ENCODE measurements around the gene VSIG8. TPM values are rescaled to one million over a fixed set of nuclear protein-coding genes. Genes with fewer than 3 reads are reported as not detected.

VSIG8 gene
- total and polyA plus RNA-seq, 2 of the 4 experiments (the other 2 are of a cell fraction): not detected

GRCh38 chr1:159827102-159827490 is 35.4 kb downstream of the VSIG8 start:
- Histone ChIP-seq H3K4ac (ENCODE audit: low read depth, low read length) (no peak overlapping the region), H2BK15ac (ENCODE audit: low read depth, low read length) (no peak overlapping the region), H3K4me3 (ENCODE audit: insufficient read depth, low read depth, low read length) (no peak overlapping the region), H3K36me3 (ENCODE audit: control insufficient read depth, insufficient read depth, low read length) (no peaks in the 10 kb centered on the region), H4K5ac (ENCODE audit: low read depth, low read length) (no peak overlapping the region), H2AFZ (replicated peaks; ENCODE audit: low read length, poor library complexity) (no peak overlapping the region), H2AK9ac (replicated peaks; ENCODE audit: low read depth, low read length, poor library complexity) (no peak overlapping the region), H2BK20ac (ENCODE audit: low read depth, low read length) (no peak overlapping the region), H3K4me1 (ENCODE audit: control insufficient read depth, insufficient read depth, low read length) (peaks cover 2% of the 10 kb centered on the region), H3K14ac (replicated peaks; ENCODE audit: low read depth, low read length) (no peak overlapping the region), H3K27me3 (ENCODE audit: control insufficient read depth, insufficient read depth, low read length) (peaks cover 16% of the 10 kb centered on the region), H4K20me1 (ENCODE audit: insufficient read depth, low read length) (no peaks in the 10 kb centered on the region), H2BK5ac (ENCODE audit: low read depth, low read length, poor library complexity, severe bottlenecking) (no peak overlapping the region), H2BK120ac (ENCODE audit: low read depth, low read length) (no peak overlapping the region), H3K9me3 (ENCODE audit: control insufficient read depth, insufficient read depth, low read length) (no peaks in the 10 kb centered on the region), H3K23ac (ENCODE audit: low read depth, low read length) (no peak overlapping the region), H3K56ac (ENCODE audit: extremely low read depth, insufficient read depth, low read length) (no peak overlapping the region), H4K8ac (ENCODE audit: low read depth in 2 of 2, low read length in 2 of 2) (no peak overlapping the region), H3K27ac (ENCODE audit: insufficient read depth, low read length) (no peak overlapping the region), H2AK5ac (ENCODE audit: low read depth, low read length) (no peak overlapping the region), H3K9me1 (ENCODE audit: insufficient read depth, low read length) (0 out of 2 replicates have a peak, but pooled peaks cover 3% of the 10 kb centered on the region), H3K4me2 (ENCODE audit: low read depth, low read length) (no peak overlapping the region), H3K79me1 (ENCODE audit: low read depth in 1 of 2, low read length in 2 of 2) (no peaks in the 10 kb centered on the region), H3K9ac (ENCODE audit: low read depth, low read length) (no peak overlapping the region), H3K18ac (ENCODE audit: low read depth, low read length) (no peak overlapping the region), H4K91ac (ENCODE audit: insufficient read depth, low read depth, low read length) (no peak overlapping the region)
- no peak for ATAC-seq (ENCODE audit: low read depth)
- intact Hi-C loops (cut with micrococcal nuclease) (no loop called here), in situ Hi-C loops (cut with MboI; ENCODE audit: low sequenced_read_pairs) (no loop called here), dilution Hi-C loops (cut with HindIII; ENCODE audit: low sequenced_read_pairs, unreplicated experiment) (no loop called here)
- no TSS peak for BruUV-seq (replicated peaks)
- WGBS, 2 experiments (ENCODE audit: extremely low coverage in 2 of 2, insufficient read length in 1 of 2): 80% methylated on average over 2 of the region's 6 CpGs; no CpG with 5 or more reads in 1 of the 2 experiments
- TF ChIP-seq RCOR1 (IDR thresholded peaks at IDR 0.05; ENCODE audit: insufficient replicate concordance, low read length): no peak
- TF ChIP-seq MXI1 (IDR thresholded peaks at IDR 0.05; ENCODE audit: borderline replicate concordance, low read depth, low read length): no peak
- no peak for TF ChIP-seq USF2 (IDR thresholded peaks at IDR 0.05; ENCODE audit: low read depth, low read length)
- TF ChIP-seq ELK1 (IDR thresholded peaks at IDR 0.05; ENCODE audit: borderline replicate concordance, low read depth, low read length): no peak
- TF ChIP-seq MAZ (IDR thresholded peaks at IDR 0.05; ENCODE audit: borderline replicate concordance, low read depth, low read length): no peak
- TF ChIP-seq CEBPB (IDR thresholded peaks at IDR 0.05; ENCODE audit: low read depth, low read length): no peak
- no peak for TF ChIP-seq CHD1 (IDR thresholded peaks at IDR 0.05; ENCODE audit: low read depth, low read length)
- no peak for TF ChIP-seq NFE2L2 (IDR thresholded peaks at IDR 0.05; ENCODE audit: low read depth, low read length)
- no peak for TF ChIP-seq FOS (IDR thresholded peaks at IDR 0.05; ENCODE audit: low read depth, low read length)
- no peak for TF ChIP-seq CTCF (conservative IDR thresholded peaks at IDR 0.05; ENCODE audit: low read depth, low read length)
- TF ChIP-seq MAFK (IDR thresholded peaks at IDR 0.05; ENCODE audit: low read depth, low read length): no peak
- no peak for TF ChIP-seq RAD21 (IDR thresholded peaks at IDR 0.05; ENCODE audit: low read length)
- TF ChIP-seq SMC3 (IDR thresholded peaks at IDR 0.05; ENCODE audit: low read depth, low read length): no peak
- TF ChIP-seq BHLHE40 (IDR thresholded peaks at IDR 0.05; ENCODE audit: low read depth, low read length): no peak
- no peak for TF ChIP-seq RFX5 (IDR thresholded peaks at IDR 0.05; ENCODE audit: low read depth, low read length)
- TF ChIP-seq POLR2A (IDR thresholded peaks at IDR 0.05; ENCODE audit: low read depth, low read length): no peak
- ChIA-PET POLR2A (ENCODE audit: unreplicated experiment) (no interaction called here), CTCF (interaction anchor here (0.9 kb wide), 1 partner anchor 259 kb away, joined by 6 read pairs; no protein-coding TSS in a partner anchor)
- DNase-seq: no peak

Data from IMR-90 (cell line).